Lung (tissue), 12 donors: ENCODE measurements around the gene PLAAT4. TPM values are rescaled to one million over a fixed set of nuclear protein-coding genes. Genes with fewer than 3 reads are reported as not detected.
"Not testable (repeated sequence)": the region's sequence is repeated elsewhere in the genome, so short reads cannot be mapped to it uniquely, and the experiment has no call there.

Source experiments
- ATAC-seq: fragments of 200-7000 bp; cut with Tn5 transposase; one replicate; pipeline ENCODE4 v1.9.1; 2020; ENCODE audit warnings: moderate number of reproducible peaks; ENCODE audit not compliant: insufficient read depth, low FRiP score
- DNase-seq, 3 donors: peaks; one replicate each; pipeline ENCODE4 v3.0.0-alpha.2; 2013 to 2017
- H3K27ac ChIP-seq, 2 donors: one replicate each; pipeline ENCODE4 v1.5.1; 2013; ENCODE audit warnings: mild to moderate bottlenecking in 2 of 2, moderate library complexity in 2 of 2, control low read depth in 1 of 2, inconsistent platforms in 1 of 2, low read depth in 1 of 2, low read length in 1 of 2
- H3K27me3 ChIP-seq, 3 donors: one replicate each; pipeline ENCODE4 v1.5.1; 2013; ENCODE audit warnings: low read length in 2 of 3; ENCODE audit not compliant: control insufficient read depth in 3 of 3, insufficient read depth in 3 of 3
- H3K36me3 ChIP-seq, 4 donors: one replicate each; pipeline ENCODE4 v1.5.1; 2013; ENCODE audit warnings: low read length in 4 of 4, mild to moderate bottlenecking in 1 of 4, moderate library complexity in 1 of 4; ENCODE audit not compliant: control insufficient read depth in 4 of 4, insufficient read depth in 4 of 4
- H3K4me1 ChIP-seq, 5 donors: one replicate each; pipeline ENCODE4 v1.5.1; 2013; ENCODE audit warnings: low read length in 5 of 5, mild to moderate bottlenecking in 2 of 5, moderate library complexity in 1 of 5; ENCODE audit not compliant: control insufficient read depth in 5 of 5, insufficient read depth in 5 of 5
- H3K4me3 ChIP-seq: one replicate; pipeline ENCODE4 v1.5.1; 2013; ENCODE audit warnings: mild to moderate bottlenecking, control low read depth, moderate library complexity
- H3K9ac ChIP-seq, 2 donors: one replicate each; pipeline ENCODE4 v1.5.1; 2013; ENCODE audit warnings: low read length in 2 of 2, control low read depth in 1 of 2; ENCODE audit not compliant: insufficient read depth in 1 of 2
- H3K9me3 ChIP-seq, 4 donors: one replicate each; pipeline ENCODE4 v1.5.1; 2013; ENCODE audit warnings: low read length in 3 of 4, mild to moderate bottlenecking in 1 of 4, moderate library complexity in 1 of 4; ENCODE audit not compliant: control insufficient read depth in 4 of 4, insufficient read depth in 3 of 4
- WGBS, 2 donors: extraction: QIAGEN DNeasy Blood & Tissue Kit; methylation state at CpG; one replicate each; pipeline ENCODE4 v1.1.7; 2013; 5-methylcytosine and 5-hydroxymethylcytosine counted together
- polyA plus RNA-seq, 2 donors: library from polyadenylated mRNA; stranded (reverse); fragments of 200-250 nt; gene quantifications; one replicate each; pipeline ENCODE4 v1.2.1, GENCODE V29; 2013
- total RNA-seq, 2 donors: library from RNA; depleted of rRNA in 1 of 2; stranded (reverse); fragments of >200 nt in 1 of 2; gene quantifications; one replicate each; pipeline ENCODE4 v1.2.1, GENCODE V29; 2014 to 2021
- TF ChIP-seq, protein P1 (sequence below): IDR thresholded peaks from 2 replicates; pipeline ENCODE4 v1.5.1; 2012; ENCODE audit warnings: mild to moderate bottlenecking; ENCODE audit errors: control extremely low read depth, extremely low read depth
- donor health status: control.
- donor health status: control.
- donor health status: Bipolar disorder and iron deficiency.
- donor health status: healthy.
- donor health status: DM: yes; HTN: yes; CAD: no.

Gene PLAAT4
- total and polyA plus RNA-seq, 4 donors, result 49.7 to 336 (median 148) TPM

DNA sequence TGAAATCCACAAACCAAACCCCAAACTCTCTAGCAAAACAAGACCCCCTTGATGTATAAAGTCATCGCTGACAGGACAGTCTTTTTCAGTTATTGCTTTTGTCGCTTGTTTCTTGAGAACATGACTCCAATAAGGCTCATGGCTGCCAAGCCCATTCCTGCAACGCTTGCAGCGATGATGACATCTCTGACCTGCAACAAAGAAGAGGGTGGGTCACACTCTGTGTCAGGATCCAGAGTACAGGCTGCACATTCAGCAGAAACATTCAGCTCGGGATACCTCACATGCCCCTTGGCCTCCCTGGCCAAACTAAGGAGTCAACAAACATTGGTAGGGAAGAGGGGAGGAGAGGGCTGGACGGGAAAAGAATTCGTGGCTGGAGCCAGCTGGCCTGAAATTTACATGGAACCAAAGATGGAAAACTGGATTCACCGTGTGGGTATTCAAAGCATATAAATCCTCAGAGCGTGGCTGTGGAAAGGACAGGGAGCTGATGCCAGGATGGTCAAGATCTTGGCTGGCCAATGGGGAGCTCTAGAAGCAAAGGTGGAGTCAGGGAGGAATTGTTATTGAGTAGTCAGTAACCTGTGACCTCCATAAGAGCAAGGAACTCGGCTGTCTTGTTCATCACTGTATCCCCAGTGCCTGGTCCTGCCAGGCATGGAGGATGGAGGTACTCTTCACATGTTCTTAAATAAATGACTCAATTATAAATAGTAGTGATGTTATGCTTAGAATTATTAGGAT lies 38.4 kb downstream of the PLAAT4 start:
- Histone ChIP-seq H3K9ac (peak overlapping the region in 1 of 2 donors; percentile 35), H3K36me3 (peaks cover 0 to 3% (median 0%) of the 10 kb centered on the region in 4 donors), H3K27ac (peak overlapping the region; percentile 43 to 78), H3K4me3 (no peak overlapping the region), H3K4me1 (peaks cover 0 to 14% (median 6%) of the 10 kb centered on the region in 5 donors), H3K27me3 (peaks cover 0 to 3% (median 0%) of the 10 kb centered on the region in 3 donors), H3K9me3 (peaks cover 0 to 2% (median 0%) of the 10 kb centered on the region in 4 donors)
- TF ChIP-seq, protein P1, sequence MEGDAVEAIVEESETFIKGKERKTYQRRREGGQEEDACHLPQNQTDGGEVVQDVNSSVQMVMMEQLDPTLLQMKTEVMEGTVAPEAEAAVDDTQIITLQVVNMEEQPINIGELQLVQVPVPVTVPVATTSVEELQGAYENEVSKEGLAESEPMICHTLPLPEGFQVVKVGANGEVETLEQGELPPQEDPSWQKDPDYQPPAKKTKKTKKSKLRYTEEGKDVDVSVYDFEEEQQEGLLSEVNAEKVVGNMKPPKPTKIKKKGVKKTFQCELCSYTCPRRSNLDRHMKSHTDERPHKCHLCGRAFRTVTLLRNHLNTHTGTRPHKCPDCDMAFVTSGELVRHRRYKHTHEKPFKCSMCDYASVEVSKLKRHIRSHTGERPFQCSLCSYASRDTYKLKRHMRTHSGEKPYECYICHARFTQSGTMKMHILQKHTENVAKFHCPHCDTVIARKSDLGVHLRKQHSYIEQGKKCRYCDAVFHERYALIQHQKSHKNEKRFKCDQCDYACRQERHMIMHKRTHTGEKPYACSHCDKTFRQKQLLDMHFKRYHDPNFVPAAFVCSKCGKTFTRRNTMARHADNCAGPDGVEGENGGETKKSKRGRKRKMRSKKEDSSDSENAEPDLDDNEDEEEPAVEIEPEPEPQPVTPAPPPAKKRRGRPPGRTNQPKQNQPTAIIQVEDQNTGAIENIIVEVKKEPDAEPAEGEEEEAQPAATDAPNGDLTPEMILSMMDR, result no peak
- no peak for DNase-seq
- WGBS, 2 donors, result 59 to 79% methylated on average over 10 of the region's 10 CpGs
- peak; percentile 64 for ATAC-seq

GRCh38 chr11:63578882-63579281 lies 42.3 kb downstream of the PLAAT4 start:
- not testable (repeated sequence) for DNase-seq, H3K27me3 ChIP-seq, H3K9me3 ChIP-seq, H3K27ac ChIP-seq, ATAC-seq, H3K9ac ChIP-seq, H3K4me3 ChIP-seq
- peaks cover 0 to 19% (median 3%) of the 10 kb centered on the region in 4 donors for H3K36me3 ChIP-seq
- peaks cover 0 to 10% (median 5%) of the 10 kb centered on the region in 5 donors for H3K4me1 ChIP-seq
- WGBS, 2 donors, result 76 to 88% methylated on average over 2 of the region's 3 CpGs

DNA sequence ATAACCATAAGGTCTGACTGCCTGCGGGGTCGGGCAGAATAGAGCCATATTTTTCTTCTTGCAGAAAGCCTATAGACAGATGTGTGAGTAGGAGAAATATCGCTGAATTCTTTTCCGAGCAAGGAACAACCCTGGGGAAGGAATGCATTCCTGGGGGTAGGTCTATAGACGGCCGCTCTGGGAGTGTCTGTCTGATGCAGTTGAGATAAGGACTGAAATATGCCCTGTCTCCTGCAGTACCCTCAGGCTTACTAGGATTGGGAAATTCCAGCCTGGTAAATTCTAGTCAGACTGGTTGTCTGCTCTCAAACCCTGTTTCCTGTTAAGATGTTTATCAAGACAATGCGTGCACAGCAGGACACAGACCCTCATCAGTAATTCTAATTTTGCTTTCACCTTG lies 44.6 kb downstream of the PLAAT4 start:
- H3K9me3 ChIP-seq, DNase-seq, ATAC-seq, H3K9ac ChIP-seq, H3K4me3 ChIP-seq, H3K4me1 ChIP-seq, H3K27me3 ChIP-seq, H3K27ac ChIP-seq: not testable (repeated sequence)
- peaks cover 0 to 23% (median 5%) of the 10 kb centered on the region in 4 donors for H3K36me3 ChIP-seq
- 77 to 79% methylated on average over 7 of the region's 7 CpGs for WGBS, 2 donors

GRCh38 chr11:63583357-63583677 lies 46.7 kb downstream of the PLAAT4 start:
- ATAC-seq, result no peak
- H3K27ac ChIP-seq, result no peak overlapping the region

More at GRCh38 chr11:63583357-63583677, 46.7 kb downstream of the PLAAT4 start:
- Histone ChIP-seq H3K27me3 (no peaks in the 10 kb centered on the region), H3K4me1 (peaks cover 0 to 2% (median 0%) of the 10 kb centered on the region in 5 donors), H3K36me3 (peaks cover 0 to 26% (median 8%) of the 10 kb centered on the region in 4 donors), H3K9ac (no peak overlapping the region), H3K9me3 (peaks cover 0 to 4% (median 2%) of the 10 kb centered on the region in 4 donors), H3K4me3 (no peak overlapping the region)
- TF ChIP-seq, protein P1, result no peak
- DNase-seq, result no peak
